ENCODE results near the gene FBXW5.

FBXW5 gene

GRCh38 chr9:136902259-136902821 is 42.2 kb downstream of the FBXW5 start:
- DNase-seq = no peak

- DNase-seq = no peak
Measured at GRCh38 chr9:136901516-136902258, 42.9 kb downstream of the FBXW5 start.

- DNase-seq = no peak
Measured at GRCh38 chr9:136900988-136901515, 43.5 kb downstream of the FBXW5 start.

- no peak for DNase-seq
Measured at GRCh38 chr9:136900556-136900955, 44.0 kb downstream of the FBXW5 start.

- no peak for DNase-seq
Measured at GRCh38 chr9:136899196-136899595, 45.3 kb downstream of the FBXW5 start.

GRCh38 chr9:136898483-136899100 is 45.9 kb downstream of the FBXW5 start:
- DNase-seq = no peak

- DNase-seq = no peak
Measured at GRCh38 chr9:136896027-136896426, 48.5 kb downstream of the FBXW5 start.

- no peak for DNase-seq
Measured at GRCh38 chr9:136890661-136891060, 53.9 kb downstream of the FBXW5 start.
